T-helper 1 cell treated with Interleukin-12 subunit alpha and Interleukin-12 subunit beta and Interleukin-4 antibody, amounts not matched to agents 30 μg/mL and 1 μg/mL, for 36 hours (primary cell): Measurements from ENCODE around the gene SHCBP1L.

Experiments used
- H3K27ac Mint-ChIP-seq: one replicate; pipeline ENCODE4 v1.8.0; 2021; ENCODE audit warnings: mild to moderate bottlenecking, mixed read lengths
- H3K27me3 Mint-ChIP-seq: one replicate; pipeline ENCODE4 v1.8.0; 2021; ENCODE audit warnings: low read depth, mixed read lengths
- H3K36me3 Mint-ChIP-seq: one replicate; pipeline ENCODE4 v1.8.0; 2021; ENCODE audit warnings: low read depth, mixed read lengths
- H3K4me1 Mint-ChIP-seq: one replicate; pipeline ENCODE4 v1.8.0; 2021; ENCODE audit warnings: low read depth, mixed read lengths
- H3K4me3 Mint-ChIP-seq: one replicate; pipeline ENCODE4 v1.8.0; 2021; ENCODE audit warnings: mild to moderate bottlenecking, moderate library complexity, mixed read lengths
- H3K9me3 Mint-ChIP-seq: one replicate; pipeline ENCODE4 v1.8.0; 2021; ENCODE audit warnings: mixed read lengths

SHCBP1L gene

GRCh38 chr1:182972829-182973228 is 19.9 kb upstream of the SHCBP1L start:
- H3K4me3 Mint-ChIP-seq: no peak overlapping the region
- H3K9me3 Mint-ChIP-seq: no peaks in the 10 kb centered on the region

GRCh38 chr1:182972231-182972630 is 19.3 kb upstream of the SHCBP1L start:
- Mint-ChIP-seq H3K27me3 (peaks cover 19% of the 10 kb centered on the region), H3K27ac (no peak overlapping the region), H3K4me3 (no peak overlapping the region), H3K9me3 (no peaks in the 10 kb centered on the region), H3K36me3 (no peaks in the 10 kb centered on the region), H3K4me1 (no peaks in the 10 kb centered on the region)

More at GRCh38 chr1:182972829-182973228, 19.9 kb upstream of the SHCBP1L start:
- H3K4me1 Mint-ChIP-seq: no peaks in the 10 kb centered on the region
- H3K27ac Mint-ChIP-seq: no peak overlapping the region
- H3K36me3 Mint-ChIP-seq: no peaks in the 10 kb centered on the region
- peaks cover 19% of the 10 kb centered on the region for H3K27me3 Mint-ChIP-seq

- peaks cover 18% of the 10 kb centered on the region for H3K27me3 Mint-ChIP-seq
- H3K9me3 Mint-ChIP-seq: no peaks in the 10 kb centered on the region
- no peak overlapping the region for H3K4me3 Mint-ChIP-seq
- H3K27ac Mint-ChIP-seq: no peak overlapping the region
- no peaks in the 10 kb centered on the region for H3K36me3 Mint-ChIP-seq
- H3K4me1 Mint-ChIP-seq: no peaks in the 10 kb centered on the region
These were observed 18.3 kb upstream of the SHCBP1L start for GRCh38 chr1:182971219-182971618.

- Mint-ChIP-seq H3K36me3 (no peaks in the 10 kb centered on the region), H3K4me3 (no peak overlapping the region), H3K27me3 (peaks cover 19% of the 10 kb centered on the region), H3K9me3 (no peaks in the 10 kb centered on the region), H3K4me1 (no peaks in the 10 kb centered on the region), H3K27ac (no peak overlapping the region)
These were observed 16.1 kb upstream of the SHCBP1L start for GRCh38 chr1:182968836-182969734.

- Mint-ChIP-seq H3K4me3 (no peak overlapping the region), H3K4me1 (no peaks in the 10 kb centered on the region), H3K27ac (no peak overlapping the region), H3K36me3 (no peaks in the 10 kb centered on the region), H3K27me3 (peaks cover 19% of the 10 kb centered on the region), H3K9me3 (no peaks in the 10 kb centered on the region)
These were observed 15.3 kb upstream of the SHCBP1L start for GRCh38 chr1:182968151-182968741.

GRCh38 chr1:182965861-182966260 is 12.9 kb upstream of the SHCBP1L start:
- Mint-ChIP-seq H3K27ac (no peak overlapping the region), H3K27me3 (peaks cover 23% of the 10 kb centered on the region), H3K4me3 (no peak overlapping the region), H3K36me3 (no peaks in the 10 kb centered on the region), H3K9me3 (no peaks in the 10 kb centered on the region), H3K4me1 (peaks cover 3% of the 10 kb centered on the region)

GRCh38 chr1:182965096-182965495 is 12.1 kb upstream of the SHCBP1L start:
- H3K4me3 Mint-ChIP-seq: no peak overlapping the region
- no peak overlapping the region for H3K27ac Mint-ChIP-seq
- H3K4me1 Mint-ChIP-seq: peaks cover 3% of the 10 kb centered on the region
- no peaks in the 10 kb centered on the region for H3K9me3 Mint-ChIP-seq
- H3K36me3 Mint-ChIP-seq: no peaks in the 10 kb centered on the region
- H3K27me3 Mint-ChIP-seq: peaks cover 26% of the 10 kb centered on the region

GRCh38 chr1:182962554-182963115 is 9.7 kb upstream of the SHCBP1L start:
- H3K36me3 Mint-ChIP-seq: no peaks in the 10 kb centered on the region
- no peak overlapping the region for H3K4me3 Mint-ChIP-seq
- no peak overlapping the region for H3K27ac Mint-ChIP-seq
- H3K4me1 Mint-ChIP-seq: peaks cover 3% of the 10 kb centered on the region
- no peaks in the 10 kb centered on the region for H3K9me3 Mint-ChIP-seq
- peaks cover 23% of the 10 kb centered on the region for H3K27me3 Mint-ChIP-seq

GRCh38 chr1:182960046-182960445 is 7.1 kb upstream of the SHCBP1L start:
- Mint-ChIP-seq H3K36me3 (no peaks in the 10 kb centered on the region), H3K9me3 (no peaks in the 10 kb centered on the region), H3K4me1 (peaks cover 3% of the 10 kb centered on the region), H3K4me3 (no peak overlapping the region), H3K27ac (no peak overlapping the region), H3K27me3 (peaks cover 23% of the 10 kb centered on the region)

- Mint-ChIP-seq H3K36me3 (no peaks in the 10 kb centered on the region), H3K27me3 (peaks cover 31% of the 10 kb centered on the region)
These were observed 5.0 kb upstream of the SHCBP1L start for GRCh38 chr1:182957902-182958395.

GRCh38 chr1:182956708-182957365 is 3.9 kb upstream of the SHCBP1L start:
- H3K27me3 Mint-ChIP-seq: peaks cover 32% of the 10 kb centered on the region
- no peak overlapping the region for H3K27ac Mint-ChIP-seq

More at GRCh38 chr1:182957902-182958395, 5.0 kb upstream of the SHCBP1L start:
- no peak overlapping the region for H3K4me3 Mint-ChIP-seq
- H3K4me1 Mint-ChIP-seq: peaks cover 3% of the 10 kb centered on the region
- H3K27ac Mint-ChIP-seq: no peak overlapping the region
- H3K9me3 Mint-ChIP-seq: no peaks in the 10 kb centered on the region

GRCh38 chr1:182955596-182956588 is 2.9 kb upstream of the SHCBP1L start:
- H3K4me1 Mint-ChIP-seq: no peaks in the 10 kb centered on the region
- H3K4me3 Mint-ChIP-seq: no peak overlapping the region
- peaks cover 29% of the 10 kb centered on the region for H3K27me3 Mint-ChIP-seq
- H3K9me3 Mint-ChIP-seq: no peaks in the 10 kb centered on the region
- H3K27ac Mint-ChIP-seq: no peak overlapping the region
- H3K36me3 Mint-ChIP-seq: no peaks in the 10 kb centered on the region

More at GRCh38 chr1:182956708-182957365, 3.9 kb upstream of the SHCBP1L start:
- H3K4me3 Mint-ChIP-seq: no peak overlapping the region
- H3K9me3 Mint-ChIP-seq: no peaks in the 10 kb centered on the region
- H3K4me1 Mint-ChIP-seq: no peaks in the 10 kb centered on the region
- no peaks in the 10 kb centered on the region for H3K36me3 Mint-ChIP-seq

GRCh38 chr1:182953826-182954225 is 860 bp upstream of the SHCBP1L start:
- Mint-ChIP-seq H3K4me1 (no peaks in the 10 kb centered on the region), H3K27me3 (peaks cover 23% of the 10 kb centered on the region), H3K9me3 (no peaks in the 10 kb centered on the region), H3K36me3 (no peaks in the 10 kb centered on the region), H3K27ac (no peak overlapping the region), H3K4me3 (no peak overlapping the region)
